ENCODE results near the gene ADAM22.

The ADAM22 gene

GRCh38 chr7:88005191-88005590, 71.1 kb downstream of the ADAM22 start:
- no peak overlapping the region for H3K4me3 ChIP-seq (ENCODE audit: low read length)
- no peaks in the 10 kb centered on the region for H3K9me2 ChIP-seq (replicated peaks; ENCODE audit: control insufficient read depth, low read length)
- H3F3A ChIP-seq (ENCODE audit: control insufficient read depth, insufficient read depth): no peaks in the 10 kb centered on the region
- no peaks in the 10 kb centered on the region for H3K9me3 ChIP-seq (ENCODE audit: control insufficient read depth, insufficient read depth, low read length)
- H3K79me2 ChIP-seq (ENCODE audit: control insufficient read depth, low read length): no peaks in the 10 kb centered on the region
- H4K20me1 ChIP-seq (ENCODE audit: control insufficient read depth, insufficient read depth, low read depth, low read length): no peaks in the 10 kb centered on the region
- TF ChIP-seq CTCF (IDR thresholded peaks at IDR 0.05; ENCODE audit: low read depth, low read length, poor library complexity, severe bottlenecking) (no peak), EZH2phosphoT487 (IDR thresholded peaks at IDR 0.05; ENCODE audit: borderline replicate concordance, low read length) (no peak)
- H3K4me2 ChIP-seq (ENCODE audit: low read length): no peak overlapping the region
- no peaks in the 10 kb centered on the region for H3K27me3 ChIP-seq (ENCODE audit: control insufficient read depth, low read length)
- H3K4me1 ChIP-seq (ENCODE audit: control insufficient read depth, low read length): no peaks in the 10 kb centered on the region
- no peaks in the 10 kb centered on the region for H3K36me3 ChIP-seq (ENCODE audit: control insufficient read depth, low read length)
- H3K27ac ChIP-seq (ENCODE audit: low read depth, low read length): no peak overlapping the region

GRCh38 chr7:88009651-88010050, 75.6 kb downstream of the ADAM22 start:
- H3K4me3 ChIP-seq (ENCODE audit: low read length): no peak overlapping the region
- H3K4me2 ChIP-seq (ENCODE audit: low read length): no peak overlapping the region
- H3K36me3 ChIP-seq (ENCODE audit: control insufficient read depth, low read length): no peaks in the 10 kb centered on the region
- H3K27ac ChIP-seq (ENCODE audit: low read depth, low read length): no peak overlapping the region
- H3F3A ChIP-seq (ENCODE audit: control insufficient read depth, insufficient read depth): no peaks in the 10 kb centered on the region
- no peak for TF ChIP-seq EZH2phosphoT487 (IDR thresholded peaks at IDR 0.05; ENCODE audit: borderline replicate concordance, low read length)
- no peak for TF ChIP-seq CTCF (IDR thresholded peaks at IDR 0.05; ENCODE audit: low read depth, low read length, poor library complexity, severe bottlenecking)
- H3K79me2 ChIP-seq (ENCODE audit: control insufficient read depth, low read length): no peaks in the 10 kb centered on the region
- no peaks in the 10 kb centered on the region for H4K20me1 ChIP-seq (ENCODE audit: control insufficient read depth, insufficient read depth, low read depth, low read length)
- H3K9me3 ChIP-seq (ENCODE audit: control insufficient read depth, insufficient read depth, low read length): no peaks in the 10 kb centered on the region
- no peaks in the 10 kb centered on the region for H3K27me3 ChIP-seq (ENCODE audit: control insufficient read depth, low read length)
- H3K4me1 ChIP-seq (ENCODE audit: control insufficient read depth, low read length): no peaks in the 10 kb centered on the region
- no peaks in the 10 kb centered on the region for H3K9me2 ChIP-seq (replicated peaks; ENCODE audit: control insufficient read depth, low read length)

- Histone ChIP-seq H3K79me2 (ENCODE audit: control insufficient read depth, low read length) (no peaks in the 10 kb centered on the region), H3K9me3 (ENCODE audit: control insufficient read depth, insufficient read depth, low read length) (no peaks in the 10 kb centered on the region), H3K27me3 (ENCODE audit: control insufficient read depth, low read length) (no peaks in the 10 kb centered on the region), H3K4me3 (ENCODE audit: low read length) (no peak overlapping the region), H3K27ac (ENCODE audit: low read depth, low read length) (no peak overlapping the region), H3F3A (ENCODE audit: control insufficient read depth, insufficient read depth) (no peaks in the 10 kb centered on the region), H4K20me1 (ENCODE audit: control insufficient read depth, insufficient read depth, low read depth, low read length) (no peaks in the 10 kb centered on the region), H3K9me2 (replicated peaks; ENCODE audit: control insufficient read depth, low read length) (no peaks in the 10 kb centered on the region), H3K4me1 (ENCODE audit: control insufficient read depth, low read length) (no peaks in the 10 kb centered on the region), H3K36me3 (ENCODE audit: control insufficient read depth, low read length) (no peaks in the 10 kb centered on the region), H3K4me2 (ENCODE audit: low read length) (no peak overlapping the region)
- no peak for TF ChIP-seq CTCF (IDR thresholded peaks at IDR 0.05; ENCODE audit: low read depth, low read length, poor library complexity, severe bottlenecking)
- TF ChIP-seq EZH2phosphoT487 (IDR thresholded peaks at IDR 0.05; ENCODE audit: borderline replicate concordance, low read length): no peak
Observed at GRCh38 chr7:88012086-88012485, 78.0 kb downstream of the ADAM22 start.

GRCh38 chr7:88013981-88014380, 79.9 kb downstream of the ADAM22 start:
- no peaks in the 10 kb centered on the region for H3K9me2 ChIP-seq (replicated peaks; ENCODE audit: control insufficient read depth, low read length)
- no peak overlapping the region for H3K4me2 ChIP-seq (ENCODE audit: low read length)
- no peaks in the 10 kb centered on the region for H3K4me1 ChIP-seq (ENCODE audit: control insufficient read depth, low read length)
- no peaks in the 10 kb centered on the region for H4K20me1 ChIP-seq (ENCODE audit: control insufficient read depth, insufficient read depth, low read depth, low read length)
- no peaks in the 10 kb centered on the region for H3K36me3 ChIP-seq (ENCODE audit: control insufficient read depth, low read length)
- no peak for TF ChIP-seq CTCF (IDR thresholded peaks at IDR 0.05; ENCODE audit: low read depth, low read length, poor library complexity, severe bottlenecking)
- no peak for TF ChIP-seq EZH2phosphoT487 (IDR thresholded peaks at IDR 0.05; ENCODE audit: borderline replicate concordance, low read length)
- no peaks in the 10 kb centered on the region for H3K79me2 ChIP-seq (ENCODE audit: control insufficient read depth, low read length)
- H3K4me3 ChIP-seq (ENCODE audit: low read length): no peak overlapping the region
- no peaks in the 10 kb centered on the region for H3F3A ChIP-seq (ENCODE audit: control insufficient read depth, insufficient read depth)
- no peak overlapping the region for H3K27ac ChIP-seq (ENCODE audit: low read depth, low read length)
- no peaks in the 10 kb centered on the region for H3K9me3 ChIP-seq (ENCODE audit: control insufficient read depth, insufficient read depth, low read length)
- H3K27me3 ChIP-seq (ENCODE audit: control insufficient read depth, low read length): no peaks in the 10 kb centered on the region

All from DOHH2 (cell line).